Posterior cingulate gyrus (tissue), 11 donors: ENCODE results near the gene FANCC.
"Not testable (repeated sequence)": the region's sequence is repeated elsewhere in the genome, so short reads cannot be mapped to it uniquely, and the experiment has no call there.

Experiments used
- DNase-seq, 10 donors: peaks; one replicate each; pipeline versions ENCODE4 v3.0.0 to v3.0.0-alpha.2; 2020 to 2021; ENCODE audit warnings: mixed read lengths in 3 of 10
- intact Hi-C: fragments of 100-400 bp; cut with DNase I; formaldehyde crosslinking; loops from one replicate; pipeline ENCODE4 v1.15.1; 2023

Gene FANCC

DNA sequence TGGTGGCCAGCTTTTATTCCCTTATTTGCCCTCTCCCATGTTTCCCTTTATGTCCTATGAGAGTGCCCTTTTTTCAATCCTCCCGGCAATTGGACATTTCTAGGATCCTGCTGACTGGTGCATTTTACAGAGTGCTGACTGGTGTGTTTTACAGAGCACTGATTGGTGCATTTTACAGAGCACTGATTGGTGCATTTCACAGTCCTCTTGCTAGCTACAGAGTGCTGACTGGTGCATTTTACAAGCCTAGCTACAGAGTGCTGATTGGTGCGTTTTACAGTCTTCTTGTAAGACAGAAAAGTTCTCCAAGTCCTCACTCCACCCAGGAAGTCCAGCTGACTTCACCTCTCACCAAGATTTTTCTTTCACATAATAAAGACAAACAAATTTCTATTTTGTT, 15.4 kb upstream of the FANCC start:
- no peak for DNase-seq
- intact Hi-C loops = no loop called here

GRCh38 chr9:95330720-95331404, 13.4 kb upstream of the FANCC start:
- intact Hi-C loops = no loop called here
- no peak for DNase-seq

GRCh38 chr9:95329061-95329460, 11.6 kb upstream of the FANCC start:
- DNase-seq, intact Hi-C loops: not testable (repeated sequence)

DNA sequence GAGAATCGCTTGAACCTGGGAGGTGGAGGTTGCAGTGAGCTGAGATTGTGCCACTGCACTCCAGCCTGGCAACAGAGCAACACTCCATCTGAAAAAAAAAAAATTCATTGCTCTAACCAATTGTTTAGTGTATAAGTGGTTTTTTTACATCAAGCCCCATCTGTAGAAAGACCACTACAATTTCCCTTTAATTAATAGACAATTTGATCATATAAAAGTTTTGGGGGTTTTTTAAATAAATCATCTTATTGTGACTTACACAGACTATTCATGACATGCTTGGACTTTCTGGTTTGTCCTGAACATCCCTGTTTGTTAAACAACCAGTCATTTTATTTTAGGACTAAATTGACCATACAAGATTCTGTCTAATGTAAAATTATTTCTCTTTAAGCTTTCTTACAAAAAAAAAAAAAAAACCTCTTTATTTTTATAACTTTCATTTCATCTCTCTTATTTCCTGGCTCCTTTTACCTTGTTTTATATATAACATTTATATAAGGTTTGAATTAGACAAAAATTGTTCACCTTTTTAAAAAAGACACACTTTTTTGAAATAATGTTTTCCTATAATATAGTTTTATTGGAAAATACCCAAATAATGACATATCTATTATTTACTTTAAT, 9.8 kb upstream of the FANCC start:
- intact Hi-C loops = no loop called here
- no peak for DNase-seq

DNA sequence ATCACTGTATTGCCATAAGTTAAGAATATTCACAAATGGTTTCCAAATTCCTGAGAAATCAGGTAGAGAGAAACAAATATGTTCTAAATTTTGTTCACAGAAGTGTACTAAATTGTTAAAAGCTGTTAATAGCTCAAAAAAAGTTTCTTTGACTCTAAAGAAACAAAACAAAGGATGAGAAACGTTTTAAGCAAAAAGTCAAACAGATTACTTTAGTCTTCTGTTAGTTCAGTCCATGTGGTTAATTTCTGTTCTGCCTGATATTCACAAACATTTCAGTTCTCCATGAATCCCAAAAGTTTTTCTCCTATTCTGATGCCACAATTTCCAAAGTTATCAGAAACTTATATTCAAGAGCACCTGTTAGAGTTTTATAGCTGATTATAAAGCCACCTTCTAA, 7.7 kb upstream of the FANCC start:
- intact Hi-C loops = no loop called here

DNA sequence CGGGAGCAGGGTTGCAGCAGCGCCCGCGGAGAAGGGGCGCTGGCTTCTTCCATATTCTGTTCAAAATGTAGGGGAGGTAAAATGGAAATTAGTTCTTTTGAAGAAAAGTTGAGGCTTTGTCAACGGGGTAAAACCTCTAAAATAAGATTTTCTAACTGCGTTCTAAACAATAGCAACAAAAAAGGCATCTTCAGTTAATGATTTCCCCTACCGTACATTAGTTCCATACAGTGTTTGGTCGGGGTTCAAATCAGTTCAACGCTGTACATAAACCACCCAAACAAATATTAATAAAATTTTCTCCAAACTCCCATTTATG, 343 bp upstream of the FANCC start:
- intact Hi-C loops = loop anchor here (5.0 kb wide), 1 partner anchor 194 kb away; no protein-coding TSS in a partner anchor
- no peak for DNase-seq

More for the DNA sequence above, 7.7 kb upstream of the FANCC start:
- DNase-seq = no peak

DNA sequence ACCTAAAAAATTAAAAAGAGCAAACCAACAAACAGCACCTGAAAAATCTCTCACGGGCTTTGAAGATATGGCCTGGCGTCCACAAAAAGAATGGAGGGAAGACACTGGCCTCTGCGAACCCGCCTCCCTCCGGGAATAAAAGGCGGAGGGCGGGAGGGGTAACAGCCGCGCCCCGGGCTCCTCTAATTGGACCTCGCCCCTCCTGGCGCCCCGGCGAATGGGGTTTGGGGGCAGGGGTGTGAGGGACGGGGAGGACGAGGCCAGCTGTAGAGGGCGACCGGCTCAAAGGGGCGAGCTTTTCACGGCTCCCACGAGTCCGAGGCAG, 753 bp downstream of the FANCC start:
- intact Hi-C loops = loop anchor here (5.0 kb wide), 1 partner anchor 196 kb away; no protein-coding TSS in a partner anchor
- peak in 5 of 10 donors; percentile 4 to 84 (median 18) for DNase-seq

GRCh38 chr9:95316274-95316673, 1.2 kb downstream of the FANCC start:
- intact Hi-C loops = loop anchor here (5.0 kb wide), 1 partner anchor 196 kb away; no protein-coding TSS in a partner anchor
- no peak for DNase-seq

DNA sequence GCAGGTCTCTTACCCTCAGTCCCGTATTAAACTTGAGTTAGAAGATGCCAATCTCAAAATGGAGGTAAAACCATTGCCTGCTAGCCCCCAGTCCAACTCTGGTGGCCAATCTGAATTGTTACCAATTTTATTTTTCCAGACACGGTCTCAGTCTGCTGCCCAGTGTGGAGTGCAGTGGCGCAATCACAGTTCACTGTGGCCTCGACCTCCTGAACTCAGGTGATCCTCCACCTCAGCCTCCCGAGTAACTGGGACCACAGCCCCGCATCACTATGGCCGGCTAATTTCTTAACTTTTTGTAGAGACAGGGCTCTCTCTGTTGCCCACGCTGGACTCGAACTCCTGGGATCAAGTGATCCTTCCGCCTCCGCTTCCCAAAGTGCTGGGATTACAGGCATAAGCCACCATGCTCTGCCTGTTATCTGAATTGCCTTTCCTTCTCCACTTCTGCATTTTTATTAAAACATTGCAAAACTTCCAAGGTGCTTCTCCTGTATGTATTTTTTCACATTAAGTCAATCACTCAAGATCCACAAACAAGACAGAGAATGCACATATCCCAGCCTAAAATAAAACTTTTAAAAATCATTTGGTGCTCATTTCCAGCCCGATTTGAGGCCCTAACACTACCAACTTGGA, 2.3 kb downstream of the FANCC start:
- no peak for DNase-seq
- intact Hi-C loops = loop anchor here (5.0 kb wide), 1 partner anchor 197 kb away; no protein-coding TSS in a partner anchor

DNA sequence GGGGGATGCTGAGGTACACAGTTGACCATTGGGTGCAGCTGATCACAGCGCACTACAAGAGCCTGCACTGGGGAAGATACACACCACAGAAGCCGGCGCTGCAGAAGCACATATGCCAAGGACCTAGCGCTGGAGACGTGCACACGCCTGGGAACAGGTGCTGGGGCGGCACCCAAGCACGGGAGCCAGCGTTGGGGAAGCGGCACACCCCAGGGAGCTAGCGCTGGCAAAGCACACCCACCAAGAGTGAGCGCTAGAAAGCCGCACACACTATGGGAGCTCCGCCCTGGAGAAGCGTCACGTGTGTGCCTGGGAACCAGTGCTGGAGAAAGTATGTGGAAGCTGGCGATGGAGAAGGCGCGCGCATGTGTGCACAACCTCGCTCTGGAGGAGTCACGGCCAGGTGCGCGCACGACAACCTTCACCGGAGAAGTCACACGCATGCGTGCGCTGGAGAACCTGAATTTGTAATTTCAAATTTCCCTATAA, 4.5 kb downstream of the FANCC start:
- intact Hi-C loops = no loop called here
- peak; percentile 29 to 90 (median 66) for DNase-seq

GRCh38 chr9:95311961-95312360, 5.5 kb downstream of the FANCC start:
- intact Hi-C loops = no loop called here

GRCh38 chr9:95307538-95307937, 10.0 kb downstream of the FANCC start:
- no peak for DNase-seq
- intact Hi-C loops = no loop called here

More at GRCh38 chr9:95311961-95312360, 5.5 kb downstream of the FANCC start:
- DNase-seq = no peak

- intact Hi-C loops = no loop called here
- no peak for DNase-seq
These were observed 10.7 kb downstream of the FANCC start for GRCh38 chr9:95306819-95307218.

GRCh38 chr9:95305770-95306492, 11.6 kb downstream of the FANCC start:
- intact Hi-C loops = no loop called here
- DNase-seq = no peak

GRCh38 chr9:95302479-95302878, 15.0 kb downstream of the FANCC start:
- intact Hi-C loops = no loop called here

DNA sequence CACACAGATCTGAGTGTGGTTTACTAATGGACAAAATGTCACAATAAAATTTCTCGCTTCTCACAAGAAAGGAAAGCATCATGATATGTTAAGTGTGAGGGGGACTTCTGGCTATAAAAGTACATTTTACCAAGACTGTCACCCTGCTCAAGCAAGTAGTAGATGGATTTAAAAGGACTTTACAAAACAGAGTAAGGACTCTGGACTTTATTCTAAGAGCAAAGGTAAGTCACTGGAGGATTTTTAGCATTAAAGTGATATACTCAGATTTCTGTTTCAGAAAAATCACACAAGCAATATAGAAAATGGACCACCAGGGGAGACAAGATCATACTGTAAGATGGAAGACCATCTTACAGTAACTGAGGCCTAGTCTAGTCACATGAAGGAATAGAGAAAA, 19.7 kb downstream of the FANCC start:
- intact Hi-C loops = no loop called here
- no peak for DNase-seq

More at GRCh38 chr9:95302479-95302878, 15.0 kb downstream of the FANCC start:
- DNase-seq = no peak

GRCh38 chr9:95297316-95297715, 20.2 kb downstream of the FANCC start:
- no peak for DNase-seq
- intact Hi-C loops = no loop called here

GRCh38 chr9:95296761-95297160, 20.7 kb downstream of the FANCC start:
- DNase-seq = no peak
- intact Hi-C loops = no loop called here

DNA sequence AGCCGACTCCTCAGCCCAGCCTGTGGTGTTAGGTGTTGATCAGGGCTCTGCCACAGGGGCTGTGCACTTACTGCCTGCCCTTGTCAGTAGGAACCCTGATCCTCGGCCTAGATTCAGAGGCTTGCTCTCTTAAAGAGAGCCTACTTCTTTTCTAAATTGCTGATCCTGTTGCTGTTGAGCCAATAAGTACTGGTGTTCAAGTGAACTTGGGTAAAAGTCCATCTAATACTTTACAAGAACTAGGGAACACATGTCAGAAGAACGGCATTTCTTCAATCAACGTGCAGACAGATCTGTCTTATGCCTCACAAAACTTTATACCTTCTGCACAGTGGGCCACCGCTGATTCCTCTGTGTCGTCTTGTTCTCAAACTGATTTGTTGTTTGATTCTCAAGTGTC, 24.2 kb downstream of the FANCC start:
- intact Hi-C loops, DNase-seq: not testable (repeated sequence)

GRCh38 chr9:95292226-95292625, 25.3 kb downstream of the FANCC start:
- intact Hi-C loops = no loop called here
- no peak for DNase-seq

GRCh38 chr9:95286151-95286550, 31.4 kb downstream of the FANCC start:
- no peak for DNase-seq

More at GRCh38 chr9:95286151-95286550, 31.4 kb downstream of the FANCC start:
- intact Hi-C loops = no loop called here
